ENCODE measurements around the gene BMX. TPM values are rescaled to one million over a fixed set of nuclear protein-coding genes. Genes with fewer than 3 reads are reported as not detected.

BMX gene
- total and polyA plus RNA-seq, 2 donors (not counting 1 experiment from before 2014, with no cell fraction given): not detected

- Histone ChIP-seq H3K4me1 (ENCODE audit: control insufficient read depth, extremely low read depth, insufficient read depth, low read length) (no peaks in the 10 kb centered on the region), H3K9ac (ENCODE audit: insufficient read depth, low read length) (no peak overlapping the region), H3K4me3 (replicated peaks in 1 of 4; ENCODE audit: control extremely low read depth in 1 of 4, insufficient read depth in 1 of 4, low read depth in 3 of 4, low read length in 4 of 4) (no peak overlapping the region), H3K4me2 (ENCODE audit: extremely low read depth, insufficient read depth, low read length) (no peak overlapping the region), H2AFZ (ENCODE audit: low read length) (no peak overlapping the region), H3K36me3 (ENCODE audit: control insufficient read depth, insufficient read depth, low read length) (no peaks in the 10 kb centered on the region), H3K79me2 (ENCODE audit: control insufficient read depth, insufficient read depth, low read length) (no peaks in the 10 kb centered on the region), H3K27ac (ENCODE audit: insufficient read depth, low read length) (no peak overlapping the region), H4K20me1 (ENCODE audit: control insufficient read depth, extremely low read depth, insufficient read depth, low read length) (no peaks in the 10 kb centered on the region), H3K27me3 (ENCODE audit: control insufficient read depth, insufficient read depth, low read length) (no peaks in the 10 kb centered on the region), H3K9me3 (ENCODE audit: control insufficient read depth, insufficient read depth, low read depth, low read length) (no peaks in the 10 kb centered on the region)
- TF ChIP-seq CTCF (conservative IDR thresholded peaks at IDR 0.05 in 1 of 2, IDR thresholded peaks at IDR 0.05 in 1 of 2; ENCODE audit: low read depth in 1 of 2, low read length in 2 of 2) (no peak), EZH2 (IDR thresholded peaks at IDR 0.05; ENCODE audit: low read length, missing control alignments) (no peak)
- DNase-seq (ENCODE audit: low read depth in 2 of 2): no peak
These were observed 101.3 kb downstream of the BMX start for GRCh38 chrX:15601932-15602331.

- no peaks in the 10 kb centered on the region for H3K36me3 ChIP-seq (ENCODE audit: control insufficient read depth, insufficient read depth, low read length)
- no peaks in the 10 kb centered on the region for H4K20me1 ChIP-seq (ENCODE audit: control insufficient read depth, extremely low read depth, insufficient read depth, low read length)
- no peaks in the 10 kb centered on the region for H3K79me2 ChIP-seq (ENCODE audit: control insufficient read depth, insufficient read depth, low read length)
- no peak overlapping the region for H2AFZ ChIP-seq (ENCODE audit: low read length)
- no peaks in the 10 kb centered on the region for H3K27me3 ChIP-seq (ENCODE audit: control insufficient read depth, insufficient read depth, low read length)
- H3K27ac ChIP-seq (ENCODE audit: insufficient read depth, low read length): no peak overlapping the region
- no peak overlapping the region for H3K4me2 ChIP-seq (ENCODE audit: extremely low read depth, insufficient read depth, low read length)
- no peaks in the 10 kb centered on the region for H3K9me3 ChIP-seq (ENCODE audit: control insufficient read depth, insufficient read depth, low read depth, low read length)
- TF ChIP-seq EZH2 (IDR thresholded peaks at IDR 0.05; ENCODE audit: low read length, missing control alignments) (no peak), CTCF (conservative IDR thresholded peaks at IDR 0.05 in 1 of 2, IDR thresholded peaks at IDR 0.05 in 1 of 2; ENCODE audit: low read depth in 1 of 2, low read length in 2 of 2) (no peak)
- H3K9ac ChIP-seq (ENCODE audit: insufficient read depth, low read length): no peak overlapping the region
- no peak overlapping the region for H3K4me3 ChIP-seq (replicated peaks in 1 of 4; ENCODE audit: control extremely low read depth in 1 of 4, insufficient read depth in 1 of 4, low read depth in 3 of 4, low read length in 4 of 4)
- H3K4me1 ChIP-seq (ENCODE audit: control insufficient read depth, extremely low read depth, insufficient read depth, low read length): no peaks in the 10 kb centered on the region
- no peak for DNase-seq (ENCODE audit: low read depth in 2 of 2)
These were observed 102.2 kb downstream of the BMX start for GRCh38 chrX:15602761-15603160.

- no peak overlapping the region for H2AFZ ChIP-seq (ENCODE audit: low read length)
- H3K4me3 ChIP-seq (replicated peaks in 1 of 4; ENCODE audit: control extremely low read depth in 1 of 4, insufficient read depth in 1 of 4, low read depth in 3 of 4, low read length in 4 of 4): no peak overlapping the region
- H3K27ac ChIP-seq (ENCODE audit: insufficient read depth, low read length): no peak overlapping the region
- H3K79me2 ChIP-seq (ENCODE audit: control insufficient read depth, insufficient read depth, low read length): no peaks in the 10 kb centered on the region
- no peaks in the 10 kb centered on the region for H3K27me3 ChIP-seq (ENCODE audit: control insufficient read depth, insufficient read depth, low read length)
- H4K20me1 ChIP-seq (ENCODE audit: control insufficient read depth, extremely low read depth, insufficient read depth, low read length): no peaks in the 10 kb centered on the region
- no peak for DNase-seq (ENCODE audit: low read depth in 2 of 2)
- H3K9ac ChIP-seq (ENCODE audit: insufficient read depth, low read length): no peak overlapping the region
- H3K4me2 ChIP-seq (ENCODE audit: extremely low read depth, insufficient read depth, low read length): no peak overlapping the region
- H3K9me3 ChIP-seq (ENCODE audit: control insufficient read depth, insufficient read depth, low read depth, low read length): no peaks in the 10 kb centered on the region
- no peaks in the 10 kb centered on the region for H3K4me1 ChIP-seq (ENCODE audit: control insufficient read depth, extremely low read depth, insufficient read depth, low read length)
- TF ChIP-seq EZH2 (IDR thresholded peaks at IDR 0.05; ENCODE audit: low read length, missing control alignments) (no peak), CTCF (conservative IDR thresholded peaks at IDR 0.05 in 1 of 2, IDR thresholded peaks at IDR 0.05 in 1 of 2; ENCODE audit: low read depth in 1 of 2, low read length in 2 of 2) (no peak)
- no peaks in the 10 kb centered on the region for H3K36me3 ChIP-seq (ENCODE audit: control insufficient read depth, insufficient read depth, low read length)
These were observed 104.6 kb downstream of the BMX start for GRCh38 chrX:15605226-15605625.

Other genes starting within 250 kb of the BMX start
- 1.2 TPM in 1 of 2 replicates, not detected in the other for gene ASB9, start 230.7 kb upstream of the BMX start, total RNA-seq
- gene ASB9, start 230.7 kb upstream of the BMX start, polyA plus RNA-seq: 0.08 TPM in 1 of 2 replicates, not detected in the other
- gene ASB11, start 185.2 kb upstream of the BMX start, total RNA-seq: not detected in 2 replicates
- not detected in 2 replicates for gene ASB11, start 185.2 kb upstream of the BMX start, polyA plus RNA-seq
- 4.8 and 4.9 TPM in 2 replicates for gene PIGA, start 165.3 kb upstream of the BMX start, total RNA-seq
- gene PIGA, start 165.3 kb upstream of the BMX start, polyA plus RNA-seq: 5.0 and 6.9 TPM in 2 replicates
- 2.0 and 2.1 TPM in 2 replicates for gene VEGFD, start 116.4 kb upstream of the BMX start, total RNA-seq
- 5.3 and 7.9 TPM in 2 replicates for gene VEGFD, start 116.4 kb upstream of the BMX start, polyA plus RNA-seq
- 17.0 and 21.3 TPM in 2 replicates for gene PIR, start 7.5 kb upstream of the BMX start, total RNA-seq
- gene PIR, start 7.5 kb upstream of the BMX start, polyA plus RNA-seq: 15.9 and 19.9 TPM in 2 replicates
- gene ACE2, start 100.2 kb downstream of the BMX start, total RNA-seq: not detected in 2 replicates
- not detected in 2 replicates for gene ACE2, start 100.2 kb downstream of the BMX start, polyA plus RNA-seq
- 0.26 and 0.50 TPM in 2 replicates for gene CLTRN, start 164.0 kb downstream of the BMX start, total RNA-seq
- gene CLTRN, start 164.0 kb downstream of the BMX start, polyA plus RNA-seq: 0.23 and 0.51 TPM in 2 replicates
- gene CA5B, start 237.5 kb downstream of the BMX start, total RNA-seq: 2.8 and 7.4 TPM in 2 replicates
- gene CA5B, start 237.5 kb downstream of the BMX start, polyA plus RNA-seq: 11.6 and 16.3 TPM in 2 replicates